Endodermal cell (in vitro differentiated cells): ENCODE data around the gene EEF1AKMT4. TPM values are rescaled to one million over a fixed set of nuclear protein-coding genes. Genes with fewer than 3 reads are reported as not detected.

Experiments used
- DNase-seq: peaks from one replicate; pipeline ENCODE4 v3.0.0-alpha.2; 2017
- H3K27ac ChIP-seq: 2 replicates; pipeline ENCODE4 v1.5.1; 2013; ENCODE audit warnings: mild to moderate bottlenecking, low read depth, low read length, moderate library complexity
- H3K27me3 ChIP-seq: 2 replicates; pipeline ENCODE4 v1.6.1; 2013; ENCODE audit warnings: mild to moderate bottlenecking, low read length, moderate library complexity; ENCODE audit not compliant: insufficient read depth, control insufficient read depth, poor library complexity, severe bottlenecking
- H3K36me3 ChIP-seq: 2 replicates; pipeline ENCODE4 v1.7.0; 2013; ENCODE audit warnings: mild to moderate bottlenecking, low read length, moderate library complexity; ENCODE audit not compliant: control insufficient read depth, insufficient read depth
- H3K4me1 ChIP-seq: one replicate; pipeline ENCODE4 v1.7.0; 2013; ENCODE audit warnings: low read length; ENCODE audit not compliant: control insufficient read depth, insufficient read depth
- H3K4me3 ChIP-seq: 2 replicates; pipeline ENCODE4 v1.5.1; 2013; ENCODE audit warnings: mild to moderate bottlenecking, low read length, moderate library complexity
- H3K9ac ChIP-seq: 2 replicates; pipeline ENCODE4 v1.6.1; 2013; ENCODE audit warnings: mild to moderate bottlenecking, low read length, moderate library complexity; ENCODE audit not compliant: poor library complexity, severe bottlenecking; ENCODE audit errors: extremely low read depth
- H3K9me3 ChIP-seq: 2 replicates; pipeline ENCODE4 v1.6.1; 2013; ENCODE audit warnings: mild to moderate bottlenecking, low read length, moderate library complexity; ENCODE audit not compliant: control insufficient read depth
- H3K27ac Mint-ChIP-seq: 2 replicates; pipeline ENCODE4 v1.8.0; 2020; ENCODE audit warnings: mixed read lengths
- H3K27me3 Mint-ChIP-seq: 2 replicates; pipeline ENCODE4 v1.8.0; 2021; ENCODE audit warnings: mild to moderate bottlenecking, mixed read lengths; ENCODE audit not compliant: insufficient read depth
- H3K36me3 Mint-ChIP-seq: 2 replicates; pipeline ENCODE4 v1.8.0; 2020; ENCODE audit warnings: low read depth, mixed read lengths
- H3K4me1 Mint-ChIP-seq: 2 replicates; pipeline ENCODE4 v1.8.0; 2020; ENCODE audit warnings: mixed read lengths
- H3K4me3 Mint-ChIP-seq: 2 replicates; pipeline ENCODE4 v1.8.0; 2020; ENCODE audit warnings: mild to moderate bottlenecking, moderate library complexity, mixed read lengths
- H3K9me3 Mint-ChIP-seq: 2 replicates; pipeline ENCODE4 v1.8.0; 2020; ENCODE audit warnings: mild to moderate bottlenecking, mixed read lengths
- CTCF ChIP-seq: fragments of 200-600 bp; sonication (generic); conservative IDR thresholded peaks from 2 replicates; pipeline ENCODE4 v1.5.0; 2021; ENCODE audit warnings: antibody characterized with exemption, mild to moderate bottlenecking
- WGBS, 2 experiments: methylation state at CpG; one replicate each; pipeline versions ENCODE4 v1.1.5 to v1.1.7; 2013; ENCODE audit warnings: missing lambda C conversion rate in 2 of 2, mixed read lengths in 1 of 2; ENCODE audit not compliant: insufficient coverage in 1 of 2, insufficient read length in 1 of 2; 5-methylcytosine and 5-hydroxymethylcytosine counted together
- total RNA-seq, 2 donors: library from RNA; stranded (reverse); fragmentation: NEBNext Ultra II Directional in 1 of 2; extraction: Animal tissue kit (Norgen Biotek cat#: 25700) in 1 of 2; gene quantifications; 2 replicates in 1 of 2; 3 replicates in 1 of 2; pipeline ENCODE4 v1.2.1, GENCODE V29; 2021

Gene EEF1AKMT4
- total RNA-seq, 2 donors from 2014 or later, result 4.5 to 5.2 TPM

- H3K27me3 Mint-ChIP-seq, result peaks cover 69% of the 10 kb centered on the region
- peaks cover 9% of the 10 kb centered on the region for H3K4me1 Mint-ChIP-seq
- Histone ChIP-seq H3K36me3 (no peaks in the 10 kb centered on the region), H3K27me3 (peaks cover 61% of the 10 kb centered on the region), H3K9me3 (no peaks in the 10 kb centered on the region), H3K4me1 (peaks cover 3% of the 10 kb centered on the region), H3K27ac (no peak overlapping the region), H3K9ac (no peak overlapping the region), H3K4me3 (no peak overlapping the region)
- DNase-seq, result peak; percentile 35
- no peak for TF ChIP-seq CTCF
- no peak overlapping the region for H3K4me3 Mint-ChIP-seq
- WGBS, 2 experiments, result 95% methylated on average over 4 of the region's 4 CpGs; no CpG with 5 or more reads in 1 of the 2 experiments
- no peaks in the 10 kb centered on the region for H3K36me3 Mint-ChIP-seq
- H3K9me3 Mint-ChIP-seq, result no peaks in the 10 kb centered on the region
- H3K27ac Mint-ChIP-seq, result no peak overlapping the region
These were observed 14.0 kb upstream of the EEF1AKMT4 start for GRCh38 chr3:184235381-184236032.

DNA sequence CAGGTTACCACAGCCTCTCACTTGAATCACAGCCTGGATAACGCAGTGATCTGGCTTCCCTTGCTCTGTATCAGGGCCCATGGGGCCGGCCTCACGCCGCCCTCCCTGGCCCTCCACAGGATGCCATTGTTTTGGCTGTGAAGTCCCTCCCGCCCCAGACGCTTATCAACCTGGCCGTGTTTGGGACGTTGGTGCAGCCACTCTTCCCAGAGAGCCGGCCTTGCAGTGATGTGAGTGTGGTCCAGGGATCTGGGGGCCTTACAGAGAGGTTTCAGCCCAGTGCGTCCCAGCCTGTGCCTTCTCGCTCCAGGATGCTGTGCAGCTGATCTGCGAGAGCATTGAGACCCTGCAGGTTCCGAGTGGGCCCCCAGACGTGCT, 13.4 kb upstream of the EEF1AKMT4 start:
- no peak overlapping the region for H3K4me3 ChIP-seq

GRCh38 chr3:184236636-184237035, 12.8 kb upstream of the EEF1AKMT4 start:
- H3K4me3 Mint-ChIP-seq, result no peak overlapping the region
- H3K27ac Mint-ChIP-seq, result no peak overlapping the region
- Histone ChIP-seq H3K4me3 (no peak overlapping the region), H3K27ac (no peak overlapping the region), H3K27me3 (peaks cover 50% of the 10 kb centered on the region), H3K9ac (no peak overlapping the region), H3K4me1 (peaks cover 3% of the 10 kb centered on the region), H3K36me3 (no peaks in the 10 kb centered on the region), H3K9me3 (no peaks in the 10 kb centered on the region)
- 83 to 93% methylated on average over 2 to 3 of the region's 3 CpGs for WGBS, 2 experiments
- H3K27me3 Mint-ChIP-seq, result peaks cover 66% of the 10 kb centered on the region
- DNase-seq, result no peak
- TF ChIP-seq CTCF, result no peak
- no peaks in the 10 kb centered on the region for H3K9me3 Mint-ChIP-seq
- H3K4me1 Mint-ChIP-seq, result peaks cover 8% of the 10 kb centered on the region
- H3K36me3 Mint-ChIP-seq, result no peaks in the 10 kb centered on the region

More for the DNA sequence above, 13.4 kb upstream of the EEF1AKMT4 start:
- H3K9ac ChIP-seq, result no peak overlapping the region
- H3K9me3 ChIP-seq, result no peaks in the 10 kb centered on the region
- peak; percentile 82 for DNase-seq
- Mint-ChIP-seq H3K36me3 (no peaks in the 10 kb centered on the region), H3K27me3 (peaks cover 70% of the 10 kb centered on the region), H3K9me3 (no peaks in the 10 kb centered on the region), H3K4me3 (no peak overlapping the region), H3K27ac (no peak overlapping the region), H3K4me1 (peaks cover 8% of the 10 kb centered on the region)
- H3K4me1 ChIP-seq, result peaks cover 3% of the 10 kb centered on the region
- no peak for TF ChIP-seq CTCF
- H3K27ac ChIP-seq, result no peak overlapping the region
- H3K36me3 ChIP-seq, result no peaks in the 10 kb centered on the region
- 43 to 72% methylated on average over 5 to 14 of the region's 14 CpGs for WGBS, 2 experiments
- H3K27me3 ChIP-seq, result peaks cover 56% of the 10 kb centered on the region
